Stimulated activated CD4-positive, alpha-beta T cell treated with anti-CD3 and anti-CD28 coated beads, Interleukin-2, amount 100 ng/mL, for 48 hours (primary cell): ENCODE measurements around the gene TRMT6.

Source experiments
- DNase-seq, 2 donors: peaks; one replicate each; pipeline ENCODE4 v3.0.0-alpha.2; 2020

TRMT6 gene

GRCh38 chr20:5950271-5951031 is at the start of gene TRMT6, which contains the start of gene MCM8:
Gene TRMT6, minus strand, starts transcription at chr20:5950533. Its CDS starts 128 bp downstream, at chr20:5950405.
Gene MCM8, plus strand, starts transcription at chr20:5950652. Its CDS starts 1,364 bp downstream, at chr20:5952016.
- DNase-seq = peak; percentile 94 to 97

DNA sequence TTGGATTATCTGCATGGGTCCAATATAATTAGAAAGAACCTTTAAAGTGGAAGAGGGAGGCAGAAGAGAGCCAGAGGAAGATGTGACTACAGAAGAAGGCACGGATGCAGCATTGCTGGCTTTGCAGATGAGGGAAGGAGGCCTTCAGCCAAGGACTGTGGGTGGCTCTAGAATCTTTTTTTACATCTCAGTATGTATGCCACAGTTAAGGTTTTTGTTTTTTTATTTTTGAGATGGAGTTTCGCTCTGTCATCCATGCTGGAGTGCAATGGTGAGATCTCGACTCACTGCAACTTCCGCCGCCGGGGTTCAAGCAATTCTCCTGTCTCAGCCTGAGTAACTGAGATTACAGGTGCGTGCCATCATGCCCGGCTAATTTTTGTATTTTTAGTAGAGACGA is 49.5 kb upstream of the TRMT6 start:
- DNase-seq = no peak

GRCh38 chr20:5996765-5997164 is 46.4 kb upstream of the TRMT6 start:
- DNase-seq = peak in 1 of 2 donors; percentile 5

GRCh38 chr20:5991623-5992441 is 41.5 kb upstream of the TRMT6 start:
- DNase-seq = no peak

- DNase-seq = no peak
These were observed 40.6 kb upstream of the TRMT6 start for GRCh38 chr20:5990946-5991345.

DNA sequence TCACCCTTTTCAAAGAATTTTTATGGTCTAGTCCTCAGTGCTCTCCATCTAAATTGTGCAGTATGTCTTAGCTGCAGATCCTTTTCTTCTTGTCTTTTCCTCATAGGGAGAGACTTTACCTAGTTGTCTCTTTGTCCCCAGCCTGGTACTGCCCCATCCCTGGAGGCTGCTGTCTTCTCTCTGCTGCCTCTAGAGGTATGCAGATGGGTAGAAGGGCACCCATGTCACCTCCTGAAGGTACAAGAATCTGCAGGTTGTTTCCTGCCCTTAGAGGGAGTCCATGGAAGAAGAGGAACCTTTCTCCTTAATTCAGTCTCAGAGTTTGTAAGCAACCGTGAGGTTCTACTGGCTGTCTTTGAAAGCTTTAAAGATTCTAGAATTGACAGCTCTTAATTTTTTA is 39.2 kb upstream of the TRMT6 start:
- no peak for DNase-seq

- DNase-seq = no peak
These were observed 37.0 kb upstream of the TRMT6 start for GRCh38 chr20:5987383-5987782.

- no peak for DNase-seq
These were observed 30.6 kb upstream of the TRMT6 start for GRCh38 chr20:5980720-5981538.

DNA sequence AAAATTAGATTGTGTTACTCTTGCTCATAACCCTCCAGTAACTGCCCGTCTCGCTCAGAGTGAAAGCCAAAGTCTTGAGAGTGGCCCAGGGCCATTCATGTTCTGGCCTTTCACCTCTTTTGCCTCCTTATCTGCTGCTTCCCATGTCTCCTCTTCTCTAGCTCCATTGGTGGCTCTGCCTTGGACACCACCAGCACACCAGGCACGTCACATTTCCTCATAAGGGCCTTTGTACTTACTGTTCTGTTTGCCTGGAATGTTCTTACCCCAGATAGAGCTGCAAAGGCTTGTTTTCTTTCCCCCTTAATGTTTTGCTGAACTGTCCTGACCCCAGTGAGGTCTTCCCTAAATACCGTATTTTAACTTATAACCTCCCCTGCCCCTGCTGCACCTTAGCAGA is 29.5 kb upstream of the TRMT6 start:
- DNase-seq = no peak

DNA sequence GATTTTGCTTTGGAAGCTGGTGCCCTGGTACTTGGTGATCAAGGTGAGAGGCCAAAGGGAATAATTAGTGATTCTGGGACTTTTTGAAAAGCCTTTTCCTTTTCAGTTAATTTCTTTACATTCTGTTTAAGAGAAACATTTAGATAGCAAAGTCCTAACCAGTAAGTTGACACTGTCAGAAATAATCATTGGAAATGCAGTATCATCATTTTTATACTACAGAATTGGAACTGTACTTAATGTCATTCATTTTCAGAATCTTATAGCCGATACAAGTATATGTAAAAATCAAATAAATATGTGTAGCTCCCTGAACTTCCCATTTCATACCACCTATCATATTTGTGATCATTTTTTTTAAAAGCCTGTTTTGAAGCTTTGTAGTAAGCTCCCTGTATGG is 27.6 kb upstream of the TRMT6 start:
- DNase-seq = no peak

DNA sequence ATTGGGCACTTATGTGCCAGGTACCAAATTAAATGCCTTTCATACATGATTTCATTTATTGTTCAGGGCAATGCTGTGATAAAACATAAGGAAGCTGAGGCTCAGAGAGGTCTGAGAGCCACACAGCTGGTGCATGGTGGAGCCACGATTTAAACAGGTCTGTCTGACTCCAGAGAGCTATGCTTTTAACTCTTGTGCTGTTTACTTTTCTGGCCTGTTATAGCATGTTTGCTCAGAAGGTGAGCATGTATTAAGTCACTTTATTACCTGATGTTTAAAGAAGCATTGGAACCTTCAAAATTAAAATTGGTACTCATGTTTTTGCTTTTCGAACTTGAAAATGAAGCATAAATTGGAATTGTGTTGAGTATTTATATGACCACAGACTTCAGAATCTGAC is 26.9 kb upstream of the TRMT6 start:
- DNase-seq = no peak

DNA sequence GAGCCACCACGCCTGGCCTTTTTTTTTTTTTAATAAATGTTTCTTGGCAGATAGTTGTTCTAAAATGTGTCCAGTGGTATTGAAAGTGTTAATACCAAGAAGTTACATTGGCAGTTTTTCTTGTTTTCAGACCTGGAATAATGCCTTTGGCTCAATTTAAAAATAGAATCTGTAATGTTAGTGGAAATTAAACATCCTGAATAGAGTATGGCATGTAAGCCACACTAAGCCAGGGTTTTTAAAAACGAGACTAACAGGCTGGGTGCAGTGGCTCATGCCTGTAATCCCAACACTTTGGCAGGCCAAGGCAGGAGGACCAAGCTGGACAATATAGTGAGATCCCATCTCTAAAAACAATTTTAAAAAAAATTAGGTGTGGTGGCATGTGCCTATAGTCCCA is 25.4 kb upstream of the TRMT6 start:
- no peak for DNase-seq

- DNase-seq = no peak
These were observed 24.2 kb upstream of the TRMT6 start for GRCh38 chr20:5974531-5974930.

GRCh38 chr20:5973971-5974370 is 23.6 kb upstream of the TRMT6 start:
- DNase-seq = no peak

DNA sequence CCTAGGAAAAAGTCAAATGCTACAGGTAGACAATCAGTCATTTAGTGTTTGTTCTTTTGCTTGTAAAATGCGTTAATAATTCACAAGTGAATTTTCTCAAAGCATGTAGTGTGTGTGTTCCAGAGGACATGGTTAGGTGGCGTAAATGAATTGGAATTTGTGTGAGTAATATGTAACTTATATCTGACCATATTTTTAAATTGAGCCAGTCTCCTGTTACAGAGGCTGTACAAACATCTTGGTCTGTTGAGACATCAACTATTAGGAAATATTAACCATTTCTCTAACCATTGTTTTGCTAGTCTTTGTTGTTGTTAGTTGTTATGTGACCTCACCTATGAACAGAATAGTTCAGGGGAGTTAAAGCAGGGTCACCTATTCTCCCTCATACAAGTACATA is 22.8 kb upstream of the TRMT6 start:
- DNase-seq = no peak

GRCh38 chr20:5971203-5971602 is 20.9 kb upstream of the TRMT6 start:
- no peak for DNase-seq

DNA sequence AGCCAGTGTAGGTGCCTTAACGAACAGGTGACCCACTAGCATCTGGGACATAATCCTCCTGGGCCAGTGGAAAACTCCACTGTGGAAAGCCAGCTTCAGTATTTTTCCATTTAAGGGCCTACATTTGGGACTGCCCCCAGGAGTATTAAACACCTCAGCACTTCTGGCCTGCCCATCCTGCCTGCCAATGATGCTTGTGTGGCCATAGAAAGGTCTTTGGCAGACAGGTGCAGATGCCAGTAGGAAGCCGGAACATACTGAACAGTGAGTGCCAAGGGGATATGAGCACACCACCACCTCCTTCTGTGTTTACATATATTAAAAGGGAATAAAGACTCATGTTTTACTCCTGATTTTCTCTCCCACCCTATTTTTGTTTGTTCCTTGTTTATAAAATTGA is 20.0 kb upstream of the TRMT6 start:
- no peak for DNase-seq

DNA sequence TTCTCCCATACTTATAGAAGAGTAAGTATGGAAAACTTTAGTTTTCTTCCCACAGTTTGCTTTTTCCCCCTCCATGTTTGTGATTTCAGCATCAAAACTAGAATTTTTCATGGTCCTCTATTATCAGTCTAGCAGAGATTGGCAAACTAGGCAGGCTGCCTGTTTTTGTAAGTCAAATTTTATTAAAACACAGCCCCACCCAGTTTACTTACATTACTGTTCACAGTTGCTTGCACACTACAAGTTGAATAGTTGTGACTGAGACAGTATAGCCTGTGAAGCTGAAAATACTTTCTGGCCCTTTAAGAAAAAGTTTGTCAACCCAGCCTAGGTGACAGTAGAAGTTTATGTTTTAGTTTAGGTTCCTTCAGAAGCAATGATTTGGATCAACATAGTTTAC is 19.6 kb upstream of the TRMT6 start:
- DNase-seq = no peak

GRCh38 chr20:5969348-5969935 is 19.1 kb upstream of the TRMT6 start:
- no peak for DNase-seq

DNA sequence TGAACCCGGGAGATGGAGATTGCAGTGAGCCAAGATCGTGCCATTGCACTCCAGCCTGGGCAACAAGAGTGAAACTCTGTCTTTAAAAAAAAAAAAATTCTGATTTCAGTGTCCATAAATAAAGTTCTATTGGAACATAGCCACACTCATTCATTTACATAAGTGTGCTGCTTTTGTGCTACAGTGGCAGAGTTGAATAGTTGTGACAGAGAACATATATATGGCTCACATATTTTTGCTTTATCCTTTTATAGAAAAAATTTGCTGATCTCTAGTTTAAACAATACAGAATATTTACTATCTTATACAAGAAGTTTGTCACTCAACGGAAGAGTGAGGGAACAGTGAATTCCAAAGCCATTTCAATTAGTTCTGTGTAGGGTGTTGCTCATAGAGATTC is 18.1 kb upstream of the TRMT6 start:
- DNase-seq = no peak

GRCh38 chr20:5967469-5967868 is 17.1 kb upstream of the TRMT6 start:
- no peak for DNase-seq

GRCh38 chr20:5949943-5950270 is 426 bp downstream of the TRMT6 start:
- no peak for DNase-seq

DNA sequence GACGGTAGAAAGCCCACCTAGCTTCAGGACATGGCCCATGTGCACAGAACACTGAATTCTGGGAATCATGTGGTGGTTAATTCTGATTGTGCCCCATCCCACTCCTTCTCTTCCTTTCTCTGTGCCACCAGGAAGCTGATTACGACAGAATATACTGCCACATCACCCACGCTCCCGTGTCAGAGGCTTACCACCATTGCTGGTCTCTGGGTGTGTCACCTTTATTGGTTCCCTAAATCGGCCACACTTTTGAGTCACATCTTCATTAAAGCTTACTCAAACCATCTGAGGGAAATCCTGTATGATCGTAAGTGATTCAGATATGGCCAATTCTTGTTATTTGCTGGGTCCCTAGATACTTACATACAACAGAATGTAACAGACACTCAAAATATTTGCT is 3.1 kb downstream of the TRMT6 start:
- DNase-seq = peak; percentile 29 to 40
